ENCODE data around the gene CLDND2. TPM values are rescaled to one million over a fixed set of nuclear protein-coding genes. Genes with fewer than 3 reads are reported as not detected.

CLDND2 gene
- total RNA-seq, 6 donors from 2014 or later: 0.89 to 3.0 (median 1.7) TPM; not detected in 3

DNA sequence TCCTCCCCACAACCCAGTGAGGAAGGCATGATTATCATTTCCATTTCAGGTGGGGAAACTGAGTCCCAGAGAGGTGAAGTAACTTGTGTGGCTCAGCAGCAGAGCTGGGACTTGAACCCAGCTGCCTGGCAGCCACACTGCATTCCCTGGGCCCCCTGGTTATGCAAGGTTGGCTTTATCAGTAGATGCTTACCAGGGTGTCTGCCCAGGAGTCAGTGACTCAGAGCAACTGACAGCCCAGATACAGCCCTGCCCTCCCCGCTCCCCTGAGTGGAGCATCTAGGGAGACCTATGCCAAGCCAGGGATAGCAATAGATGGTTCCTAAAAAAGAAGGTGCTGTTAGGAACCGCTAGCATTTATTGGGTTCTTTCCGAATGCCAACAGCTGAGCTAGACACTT is 51.4 kb downstream of the CLDND2 start:
- no peak overlapping the region for H3K4me3 ChIP-seq
- no peaks in the 10 kb centered on the region for H3K36me3 ChIP-seq
- peaks cover 0 to under 1% (median 0%) of the 10 kb centered on the region in 4 donors for H3K27me3 ChIP-seq
- no peaks in the 10 kb centered on the region for H3K4me1 ChIP-seq
- WGBS, 2 donors: 86 to 95% methylated on average over 2 to 3 of the region's 3 CpGs
- TF ChIP-seq EP300 (IDR thresholded peaks at IDR 0.05) (no peak), POLR2AphosphoS5 (IDR thresholded peaks at IDR 0.05) (no peak), POLR2A (IDR thresholded peaks at IDR 0.05) (no peak)
- TF ChIP-seq, protein P1, sequence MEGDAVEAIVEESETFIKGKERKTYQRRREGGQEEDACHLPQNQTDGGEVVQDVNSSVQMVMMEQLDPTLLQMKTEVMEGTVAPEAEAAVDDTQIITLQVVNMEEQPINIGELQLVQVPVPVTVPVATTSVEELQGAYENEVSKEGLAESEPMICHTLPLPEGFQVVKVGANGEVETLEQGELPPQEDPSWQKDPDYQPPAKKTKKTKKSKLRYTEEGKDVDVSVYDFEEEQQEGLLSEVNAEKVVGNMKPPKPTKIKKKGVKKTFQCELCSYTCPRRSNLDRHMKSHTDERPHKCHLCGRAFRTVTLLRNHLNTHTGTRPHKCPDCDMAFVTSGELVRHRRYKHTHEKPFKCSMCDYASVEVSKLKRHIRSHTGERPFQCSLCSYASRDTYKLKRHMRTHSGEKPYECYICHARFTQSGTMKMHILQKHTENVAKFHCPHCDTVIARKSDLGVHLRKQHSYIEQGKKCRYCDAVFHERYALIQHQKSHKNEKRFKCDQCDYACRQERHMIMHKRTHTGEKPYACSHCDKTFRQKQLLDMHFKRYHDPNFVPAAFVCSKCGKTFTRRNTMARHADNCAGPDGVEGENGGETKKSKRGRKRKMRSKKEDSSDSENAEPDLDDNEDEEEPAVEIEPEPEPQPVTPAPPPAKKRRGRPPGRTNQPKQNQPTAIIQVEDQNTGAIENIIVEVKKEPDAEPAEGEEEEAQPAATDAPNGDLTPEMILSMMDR (IDR thresholded peaks at IDR 0.05): no peak
- ATAC-seq (ENCODE audit: low FRiP score in 2 of 2): no peak
- no peak overlapping the region for H3K27ac ChIP-seq
- no peaks in the 10 kb centered on the region for H3K9me3 ChIP-seq
- DNase-seq: no peak

Other genes with a start within 250 kb of the CLDND2 start
- 10 to 100 TPM in 5 of 6 donors, 1 to 10 TPM in 1; 6.8 to 47.1 (median 24.6) TPM for gene SIGLEC9, start 244.1 kb downstream of the CLDND2 start, total RNA-seq
- 10 to 100 TPM in 1 of 6 donors, 1 to 10 TPM in 5; 3.4 to 10.9 (median 8.1) TPM for gene SIGLEC7, start 226.7 kb downstream of the CLDND2 start, total RNA-seq
- 10 to 100 TPM in 5 of 6 donors, 1 to 10 TPM in 1; 8.4 to 32.2 (median 21.6) TPM for gene CD33, start 143.9 kb downstream of the CLDND2 start, total RNA-seq
- not detected for gene SIGLECL1, start 117.9 kb downstream of the CLDND2 start, total RNA-seq
- under 1 TPM in 2 of 6 donors, not detected in 4; 0.09 to 0.10 TPM for gene IGLON5, start 57.4 kb downstream of the CLDND2 start, total RNA-seq
- gene VSIG10L, start 26.9 kb downstream of the CLDND2 start, total RNA-seq: 10 to 100 TPM in 1 of 6 donors, 1 to 10 TPM in 4, under 1 TPM in 1; 0.76 to 13.6 (median 2.8) TPM
- gene ETFB, start 2.6 kb downstream of the CLDND2 start, total RNA-seq: 100 to 1,000 TPM in 1 of 6 donors, 10 to 100 TPM in 5; 59.7 to 102 (median 86.6) TPM
- 10 to 100 TPM in 2 of 6 donors, 1 to 10 TPM in 4; 3.4 to 25.8 (median 9.7) TPM for gene NKG7, start 3.7 kb upstream of the CLDND2 start, total RNA-seq
- under 1 TPM in 1 of 6 donors, not detected in 5; 0.29 TPM for gene LIM2, start 19.0 kb upstream of the CLDND2 start, total RNA-seq
- 1 to 10 TPM in 1 of 6 donors, under 1 TPM in 2, not detected in 3; 0.34 to 2.0 (median 0.40) TPM for gene C19orf84, start 21.6 kb upstream of the CLDND2 start, total RNA-seq
- 10 to 100 TPM; 13.2 to 76.5 (median 16.9) TPM for gene SIGLEC10, start 48.6 kb upstream of the CLDND2 start, total RNA-seq
- gene SIGLEC8, start 89.5 kb upstream of the CLDND2 start, total RNA-seq: 1 to 10 TPM in 3 of 6 donors, under 1 TPM in 3; 0.78 to 4.2 (median 1.8) TPM
- not detected for gene CEACAM18, start 109.5 kb upstream of the CLDND2 start, total RNA-seq
- 1 to 10 TPM in 4 of 6 donors, under 1 TPM in 1, not detected in 1; 0.30 to 4.5 (median 3.3) TPM for gene SIGLEC12, start 132.8 kb upstream of the CLDND2 start, total RNA-seq
- gene SIGLEC6, start 162.7 kb upstream of the CLDND2 start, total RNA-seq: 1 to 10 TPM in 3 of 6 donors, not detected in 3; 7.2 to 7.9 (median 7.8) TPM
- 10 to 100 TPM in 4 of 6 donors, 1 to 10 TPM in 2; 5.3 to 23.3 (median 12.0) TPM for gene ZNF175, start 202.3 kb upstream of the CLDND2 start, total RNA-seq

Measured in upper lobe of left lung (tissue), 6 donors.